Neuron (in vitro differentiated cells): Measurements from ENCODE around the gene ILKAP.
A peak's percentile ranks its signal among the peaks of the same experiment; 100 is the strongest.
"Not testable (repeated sequence)": the region's sequence is repeated elsewhere in the genome, so short reads cannot be mapped to it uniquely, and the experiment has no call there.

ENCODE experiments used
- H2AFZ ChIP-seq: one replicate; pipeline ENCODE4 v1.6.1; 2013; ENCODE audit warnings: low read depth, mild to moderate bottlenecking, inconsistent platforms, low read length, moderate library complexity
- H3K27me3 ChIP-seq: one replicate; pipeline ENCODE4 v1.6.1; 2013; ENCODE audit warnings: low read length; ENCODE audit not compliant: insufficient read depth
- H3K36me3 ChIP-seq: one replicate; pipeline ENCODE4 v1.6.1; 2013; ENCODE audit warnings: low read length; ENCODE audit not compliant: insufficient read depth
- H3K4me1 ChIP-seq: one replicate; pipeline ENCODE4 v1.6.1; 2013; ENCODE audit warnings: low read length; ENCODE audit not compliant: insufficient read depth
- H3K4me3 ChIP-seq: 2 replicates; pipeline ENCODE4 v1.5.1; 2013; ENCODE audit warnings: mild to moderate bottlenecking, low read length, moderate library complexity
- H3K9me3 ChIP-seq: one replicate; pipeline ENCODE4 v1.6.1; 2013; ENCODE audit warnings: low read length

The ILKAP gene

GRCh38 chr2:238202326-238203093, 985 bp downstream of the ILKAP start:
- peaks cover 4% of the 10 kb centered on the region for H3K9me3 ChIP-seq
- peaks cover 12% of the 10 kb centered on the region for H3K27me3 ChIP-seq
- peak overlapping the region; percentile 48 for H2AFZ ChIP-seq
- peak overlapping the region; percentile 86 for H3K4me3 ChIP-seq
- H3K36me3 ChIP-seq: no peaks in the 10 kb centered on the region
- H3K4me1 ChIP-seq: peaks cover 11% of the 10 kb centered on the region

DNA sequence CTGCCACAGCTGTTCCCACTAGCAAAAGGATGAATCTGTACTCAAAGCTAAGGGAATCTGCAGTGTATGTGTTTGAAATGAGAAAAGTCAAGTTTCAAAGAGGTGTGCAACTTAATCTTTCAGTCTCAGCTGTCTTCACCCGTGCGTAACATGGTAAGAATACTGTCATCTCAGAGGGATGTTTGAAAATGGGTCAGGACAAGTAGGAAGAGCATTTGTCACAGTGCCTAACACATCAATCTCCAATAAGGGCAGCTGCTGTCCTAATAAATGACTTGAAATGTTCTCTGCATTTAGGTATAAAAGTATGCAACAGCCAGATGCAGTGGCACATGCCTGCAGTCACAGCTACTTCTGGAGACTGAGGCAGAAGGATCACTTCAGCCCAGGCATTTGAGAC, 13.1 kb downstream of the ILKAP start:
- H3K9me3 ChIP-seq: no peaks in the 10 kb centered on the region
- no peaks in the 10 kb centered on the region for H3K4me1 ChIP-seq
- H3K4me3 ChIP-seq: no peak overlapping the region
- no peak overlapping the region for H2AFZ ChIP-seq
- peaks cover 76% of the 10 kb centered on the region for H3K36me3 ChIP-seq
- no peaks in the 10 kb centered on the region for H3K27me3 ChIP-seq

GRCh38 chr2:238187618-238188548, 15.6 kb downstream of the ILKAP start:
- Histone ChIP-seq H3K27me3 (no peaks in the 10 kb centered on the region), H3K36me3 (peaks cover 84% of the 10 kb centered on the region), H3K9me3 (no peaks in the 10 kb centered on the region), H2AFZ (no peak overlapping the region), H3K4me1 (peaks cover 6% of the 10 kb centered on the region), H3K4me3 (no peak overlapping the region)

- H3K27me3 ChIP-seq: no peaks in the 10 kb centered on the region
- no peak overlapping the region for H2AFZ ChIP-seq
- peaks cover 6% of the 10 kb centered on the region for H3K4me1 ChIP-seq
- no peak overlapping the region for H3K4me3 ChIP-seq
- H3K36me3 ChIP-seq: peaks cover 95% of the 10 kb centered on the region
- no peaks in the 10 kb centered on the region for H3K9me3 ChIP-seq
Observed at GRCh38 chr2:238183821-238184220, 19.7 kb downstream of the ILKAP start.

GRCh38 chr2:238182362-238182761, 21.1 kb downstream of the ILKAP start:
- H2AFZ ChIP-seq: no peak overlapping the region
- no peak overlapping the region for H3K4me3 ChIP-seq
- H3K4me1 ChIP-seq: peaks cover 6% of the 10 kb centered on the region
- H3K27me3 ChIP-seq: no peaks in the 10 kb centered on the region
- no peaks in the 10 kb centered on the region for H3K9me3 ChIP-seq
- H3K36me3 ChIP-seq: peaks cover 94% of the 10 kb centered on the region

DNA sequence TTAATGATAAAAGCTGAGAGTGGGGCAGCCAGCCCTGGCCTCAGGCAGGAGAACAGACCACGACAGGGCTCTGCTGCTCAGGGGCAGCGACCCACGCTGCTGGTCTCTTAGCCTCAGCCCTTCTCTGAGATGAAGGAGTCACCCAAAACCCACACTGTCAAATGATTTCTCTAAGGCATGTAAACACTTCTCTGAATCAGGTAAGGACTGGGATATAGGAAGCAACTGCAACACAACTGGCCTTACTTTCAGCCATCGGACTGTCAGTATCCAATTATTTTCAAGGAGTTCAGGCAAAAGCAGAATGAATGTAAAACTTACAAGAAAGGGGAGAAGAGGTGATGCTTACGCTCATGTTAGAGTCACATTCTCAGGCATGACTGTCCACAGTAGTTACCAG, 22.9 kb downstream of the ILKAP start:
- Histone ChIP-seq H3K36me3 (peaks cover 88% of the 10 kb centered on the region), H3K9me3 (no peaks in the 10 kb centered on the region), H3K4me3 (no peak overlapping the region), H2AFZ (no peak overlapping the region), H3K27me3 (no peaks in the 10 kb centered on the region), H3K4me1 (peaks cover 6% of the 10 kb centered on the region)

DNA sequence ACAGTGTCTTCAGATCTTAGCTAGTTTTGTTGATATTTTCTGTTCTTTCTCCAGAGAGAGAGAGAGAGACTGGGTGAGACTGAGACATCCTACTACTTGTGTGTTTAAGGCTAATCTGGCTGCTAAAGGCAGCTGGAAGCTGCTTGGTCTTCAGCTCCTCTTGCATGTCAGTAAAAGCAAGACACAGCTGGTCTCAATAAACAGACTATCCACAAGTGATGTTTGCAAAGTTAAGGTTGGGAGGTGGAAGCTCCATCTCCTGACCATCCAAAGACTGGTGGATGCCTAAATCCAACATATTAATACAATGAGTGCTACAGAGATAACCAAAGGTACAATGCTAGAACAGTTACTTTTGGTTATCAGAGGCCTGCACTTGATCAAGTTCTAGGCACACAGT, 26.9 kb downstream of the ILKAP start:
- Histone ChIP-seq H3K4me1 (no peaks in the 10 kb centered on the region), H3K36me3 (peaks cover 84% of the 10 kb centered on the region), H3K4me3 (no peak overlapping the region), H3K27me3 (no peaks in the 10 kb centered on the region), H3K9me3 (no peaks in the 10 kb centered on the region), H2AFZ (no peak overlapping the region)

DNA sequence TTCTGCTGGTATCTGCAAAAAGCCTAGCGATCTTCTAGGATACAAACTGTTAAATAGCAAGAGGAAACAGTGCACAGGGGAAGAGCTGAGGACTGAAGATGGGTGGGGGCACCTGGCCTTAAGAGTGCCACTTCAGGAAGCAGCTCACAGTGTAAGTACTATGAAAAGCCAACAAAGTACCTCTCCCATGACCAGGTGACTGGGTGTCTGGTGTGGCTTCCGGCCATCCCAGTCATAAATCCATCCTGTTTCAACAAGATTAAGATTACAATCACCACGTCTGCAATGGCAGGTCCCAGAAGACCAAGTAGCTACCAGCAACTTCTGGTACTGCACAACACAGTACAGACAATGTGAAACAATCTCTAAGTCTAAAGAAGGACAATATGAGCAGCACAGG, 28.8 kb downstream of the ILKAP start:
- no peaks in the 10 kb centered on the region for H3K27me3 ChIP-seq
- H3K9me3 ChIP-seq: no peaks in the 10 kb centered on the region
- H2AFZ ChIP-seq: no peak overlapping the region
- H3K4me3 ChIP-seq: no peak overlapping the region
- peaks cover 81% of the 10 kb centered on the region for H3K36me3 ChIP-seq
- no peaks in the 10 kb centered on the region for H3K4me1 ChIP-seq

GRCh38 chr2:238174291-238174690, 29.2 kb downstream of the ILKAP start:
- no peak overlapping the region for H3K4me3 ChIP-seq
- no peaks in the 10 kb centered on the region for H3K9me3 ChIP-seq
- H3K4me1 ChIP-seq: no peaks in the 10 kb centered on the region
- peaks cover 80% of the 10 kb centered on the region for H3K36me3 ChIP-seq
- H2AFZ ChIP-seq: no peak overlapping the region
- H3K27me3 ChIP-seq: no peaks in the 10 kb centered on the region

DNA sequence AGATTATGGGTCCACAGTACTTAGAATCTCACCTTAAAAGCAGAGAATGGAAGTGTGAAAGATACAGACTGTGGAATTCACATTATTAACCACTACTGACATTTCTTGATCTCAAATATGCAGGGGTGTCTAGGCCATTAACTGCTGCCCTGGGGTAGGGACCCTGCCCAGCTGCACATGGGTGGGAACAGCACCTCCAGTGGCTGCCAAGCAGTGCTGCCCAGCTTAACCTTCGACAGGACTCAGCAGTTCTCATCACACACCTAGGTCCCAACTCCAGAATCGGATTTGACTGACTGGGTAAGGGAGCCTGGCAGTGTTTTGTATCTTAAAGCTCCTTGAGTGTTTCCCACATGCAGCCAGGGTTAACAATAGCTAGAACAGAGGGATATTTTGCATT, 29.8 kb downstream of the ILKAP start:
- no peak overlapping the region for H3K4me3 ChIP-seq
- no peak overlapping the region for H2AFZ ChIP-seq
- H3K27me3 ChIP-seq: no peaks in the 10 kb centered on the region
- peaks cover 80% of the 10 kb centered on the region for H3K36me3 ChIP-seq
- H3K9me3 ChIP-seq: no peaks in the 10 kb centered on the region
- H3K4me1 ChIP-seq: no peaks in the 10 kb centered on the region

- H3K9me3 ChIP-seq: no peaks in the 10 kb centered on the region
- no peak overlapping the region for H2AFZ ChIP-seq
- no peak overlapping the region for H3K4me3 ChIP-seq
- no peaks in the 10 kb centered on the region for H3K4me1 ChIP-seq
- H3K36me3 ChIP-seq: peaks cover 67% of the 10 kb centered on the region
- H3K27me3 ChIP-seq: no peaks in the 10 kb centered on the region
Observed at GRCh38 chr2:238172439-238172838, 31.1 kb downstream of the ILKAP start.

GRCh38 chr2:238171575-238172187, 31.8 kb downstream of the ILKAP start:
- no peaks in the 10 kb centered on the region for H3K9me3 ChIP-seq
- no peaks in the 10 kb centered on the region for H3K27me3 ChIP-seq
- H3K4me3 ChIP-seq: no peak overlapping the region
- H3K36me3 ChIP-seq: peaks cover 64% of the 10 kb centered on the region
- H3K4me1 ChIP-seq: no peaks in the 10 kb centered on the region
- no peak overlapping the region for H2AFZ ChIP-seq

GRCh38 chr2:238171072-238171431, 32.4 kb downstream of the ILKAP start:
- H3K36me3 ChIP-seq: peaks cover 58% of the 10 kb centered on the region

More at GRCh38 chr2:238171072-238171431, 32.4 kb downstream of the ILKAP start:
- H3K27me3 ChIP-seq, H3K9me3 ChIP-seq, H3K4me1 ChIP-seq, H2AFZ ChIP-seq, H3K4me3 ChIP-seq: not testable (repeated sequence)
